Smooth muscle cell (in vitro differentiated cells): ENCODE measurements around the gene NR3C2. TPM values are rescaled to one million over a fixed set of nuclear protein-coding genes. Genes with fewer than 3 reads are reported as not detected.

Experiments
- DNase-seq: peaks from one replicate; lab custom pipeline; 2025; ENCODE audit not compliant: unreplicated experiment; lab: John Stamatoyannopoulos, UW
- H2AFZ ChIP-seq: fragments of 200-600 bp; sonication (generic); 2 replicates; pipeline ENCODE4 v1.6.0; 2016; ENCODE audit warnings: antibody characterized with exemption, low read depth, mild to moderate bottlenecking
- H3F3A ChIP-seq: fragments of 200-600 bp; sonication (generic); 2 replicates; pipeline ENCODE4 v1.6.0; 2017; ENCODE audit warnings: antibody characterized with exemption, low read depth
- H3K27ac ChIP-seq: fragments of 200-600 bp; sonication (generic); 2 replicates; pipeline ENCODE4 v1.5.1; 2016; ENCODE audit warnings: low read depth, mild to moderate bottlenecking
- H3K27me3 ChIP-seq: fragments of 200-600 bp; sonication (generic); 2 replicates; pipeline ENCODE4 v1.6.1; 2016; ENCODE audit warnings: low read depth, mild to moderate bottlenecking
- H3K36me3 ChIP-seq: fragments of 200-600 bp; sonication (generic); 2 replicates; pipeline ENCODE4 v1.5.1; 2016; ENCODE audit warnings: low read depth
- H3K4me1 ChIP-seq: fragments of 200-600 bp; sonication (generic); 2 replicates; pipeline ENCODE4 v1.5.1; 2016; ENCODE audit warnings: low read depth
- H3K4me2 ChIP-seq: fragments of 200-600 bp; sonication (generic); 2 replicates; pipeline ENCODE4 v1.6.0; 2016; ENCODE audit warnings: mild to moderate bottlenecking
- H3K4me3 ChIP-seq: fragments of 200-600 bp; sonication (generic); 2 replicates; pipeline ENCODE4 v1.5.1; 2016; ENCODE audit warnings: mild to moderate bottlenecking
- H3K79me2 ChIP-seq: fragments of 200-600 bp; sonication (generic); 2 replicates; pipeline ENCODE4 v1.6.0; 2016; ENCODE audit warnings: low read depth, mild to moderate bottlenecking
- H3K9ac ChIP-seq: fragments of 200-600 bp; sonication (generic); 2 replicates; pipeline ENCODE4 v1.6.0; 2016; ENCODE audit warnings: low read depth
- H3K9me3 ChIP-seq: fragments of 200-600 bp; sonication (generic); replicated peaks from 2 replicates; pipeline ENCODE4 v1.5.1; 2016; ENCODE audit warnings: low read depth
- H4K20me1 ChIP-seq: fragments of 200-600 bp; sonication (generic); 2 replicates; pipeline ENCODE4 v1.6.0; 2016; ENCODE audit warnings: low read depth
- CTCF ChIP-seq: fragments of 200-600 bp; sonication (generic); IDR thresholded peaks from 2 replicates; pipeline ENCODE4 v1.5.1; 2017; ENCODE audit warnings: borderline replicate concordance, mild to moderate bottlenecking, antibody characterized with exemption; ENCODE audit not compliant: insufficient read depth, poor library complexity, severe bottlenecking
- WGBS: methylation state at CpG from one replicate; pipeline ENCODE4 v1.1.7; 2016; ENCODE audit warnings: low lambda C conversion rate; 5-methylcytosine and 5-hydroxymethylcytosine counted together
- polyA plus RNA-seq: library from polyadenylated mRNA; unstranded; fragments of >200 nt; fragmentation: Nextera tagmentation; extraction: Ambion mirVana; gene quantifications from 2 replicates; pipeline ENCODE4 v1.2.1, GENCODE V29; 2016
- total RNA-seq: library from RNA; depleted of rRNA; stranded (reverse); fragments of >200 nt; gene quantifications from 2 replicates; pipeline ENCODE4 v1.2.3, GENCODE V29; 2014

Gene NR3C2
- total and polyA plus RNA-seq, 2 experiments from 2014 or later, result 0.09 TPM; not detected in 1

DNA sequence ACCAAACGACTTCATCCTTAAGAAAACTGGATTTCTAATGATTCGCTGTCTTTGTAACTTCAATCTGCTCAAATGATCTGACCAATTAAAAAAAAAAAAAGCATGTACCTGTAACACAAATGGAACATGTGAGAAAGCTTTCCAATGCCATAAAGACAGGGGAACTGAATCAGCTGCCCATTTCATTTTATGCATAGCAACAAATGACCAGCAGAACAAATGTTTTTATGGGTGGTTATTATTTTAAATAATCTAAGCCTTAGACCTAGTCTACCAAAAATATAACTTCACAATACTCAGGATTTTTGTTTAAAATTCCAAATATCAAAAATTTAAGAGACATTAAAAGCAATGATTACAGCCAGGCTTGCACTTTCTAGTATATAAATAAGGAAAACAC lies 145.7 kb downstream of the NR3C2 start:
- no peak for TF ChIP-seq CTCF
- no peaks in the 10 kb centered on the region for H3K4me1 ChIP-seq
- no peaks in the 10 kb centered on the region for H3K79me2 ChIP-seq
- no peaks in the 10 kb centered on the region for H3K36me3 ChIP-seq
- no peaks in the 10 kb centered on the region for H3K9me3 ChIP-seq
- no peaks in the 10 kb centered on the region for H3F3A ChIP-seq
- no peak overlapping the region for H3K4me2 ChIP-seq
- no peak overlapping the region for H3K4me3 ChIP-seq
- no peak overlapping the region for H3K9ac ChIP-seq
- H4K20me1 ChIP-seq, result no peaks in the 10 kb centered on the region
- no peaks in the 10 kb centered on the region for H3K27me3 ChIP-seq
- 88% methylated on average over 2 of the region's 2 CpGs for WGBS
- no peak overlapping the region for H3K27ac ChIP-seq
- no peak for DNase-seq
- no peak overlapping the region for H2AFZ ChIP-seq

GRCh38 chr4:148295642-148296041 lies 146.6 kb downstream of the NR3C2 start:
- no peak overlapping the region for H3K9ac ChIP-seq
- no peak overlapping the region for H2AFZ ChIP-seq
- H3K9me3 ChIP-seq, result no peaks in the 10 kb centered on the region
- H3F3A ChIP-seq, result no peaks in the 10 kb centered on the region
- no peak for DNase-seq
- H3K36me3 ChIP-seq, result no peaks in the 10 kb centered on the region
- TF ChIP-seq CTCF, result no peak
- H3K79me2 ChIP-seq, result no peaks in the 10 kb centered on the region
- WGBS, result 82% methylated on average over 1 of the region's 1 CpG
- no peaks in the 10 kb centered on the region for H3K4me1 ChIP-seq
- no peaks in the 10 kb centered on the region for H4K20me1 ChIP-seq
- H3K4me3 ChIP-seq, result no peak overlapping the region
- no peak overlapping the region for H3K4me2 ChIP-seq
- H3K27me3 ChIP-seq, result no peaks in the 10 kb centered on the region
- no peak overlapping the region for H3K27ac ChIP-seq

- H3K27me3 ChIP-seq, result no peaks in the 10 kb centered on the region
- no peaks in the 10 kb centered on the region for H4K20me1 ChIP-seq
- no peak for DNase-seq
- no peaks in the 10 kb centered on the region for H3K36me3 ChIP-seq
- no peak overlapping the region for H3K27ac ChIP-seq
- H2AFZ ChIP-seq, result no peak overlapping the region
- WGBS, result 56% methylated on average over 1 of the region's 1 CpG
- no peaks in the 10 kb centered on the region for H3K9me3 ChIP-seq
- no peak overlapping the region for H3K4me2 ChIP-seq
- no peaks in the 10 kb centered on the region for H3K79me2 ChIP-seq
- TF ChIP-seq CTCF, result no peak
- no peaks in the 10 kb centered on the region for H3K4me1 ChIP-seq
- H3F3A ChIP-seq, result no peaks in the 10 kb centered on the region
- H3K9ac ChIP-seq, result no peak overlapping the region
- H3K4me3 ChIP-seq, result no peak overlapping the region
These were observed 148.6 kb downstream of the NR3C2 start for GRCh38 chr4:148293571-148293970.

DNA sequence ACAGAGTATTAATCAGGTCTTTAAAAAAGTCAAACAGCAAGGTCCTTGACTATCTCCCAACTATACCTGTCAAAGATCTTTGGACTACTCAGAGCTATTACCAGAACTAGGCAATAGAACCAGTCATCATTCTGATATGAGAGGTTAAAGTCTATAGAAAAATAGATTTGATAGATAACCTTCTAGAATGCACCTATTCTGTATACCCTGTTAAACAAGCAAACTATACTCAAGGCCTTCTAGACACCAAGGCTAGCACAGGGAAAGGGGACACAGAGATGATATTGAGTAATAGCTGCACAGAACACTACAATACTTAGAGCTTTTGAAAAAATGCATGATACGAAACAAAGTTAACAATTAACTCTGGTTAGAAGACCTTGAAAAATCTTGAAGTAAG lies 149.5 kb downstream of the NR3C2 start:
- DNase-seq, result no peak
- Histone ChIP-seq H3K27me3 (no peaks in the 10 kb centered on the region), H3K79me2 (no peaks in the 10 kb centered on the region), H3K27ac (no peak overlapping the region), H3K36me3 (no peaks in the 10 kb centered on the region), H3F3A (no peaks in the 10 kb centered on the region), H4K20me1 (no peaks in the 10 kb centered on the region), H3K9ac (no peak overlapping the region), H3K4me2 (no peak overlapping the region), H3K9me3 (no peaks in the 10 kb centered on the region), H2AFZ (no peak overlapping the region), H3K4me1 (no peaks in the 10 kb centered on the region), H3K4me3 (no peak overlapping the region)
- TF ChIP-seq CTCF, result no peak
- WGBS, result 90% methylated on average over 1 of the region's 1 CpG
